Measurements from ENCODE around the gene HTT. TPM values are rescaled to one million over a fixed set of nuclear protein-coding genes. Genes with fewer than 3 reads are reported as not detected.

The HTT gene
- total and polyA plus RNA-seq, 2 of the 13 experiments (the other 11 are each of a cell fraction or from before 2014, with no cell fraction given): 17.5 to 19.5 TPM

GRCh38 chr4:3292571-3293400, 218.3 kb downstream of the HTT start, which contains the start of gene RGS12 (continued):
- TF ChIP-seq IRF2 (CRISPR knock-in tag; IDR thresholded peaks at IDR 0.05) (peak; percentile 33; the same call in 1 of the 2 replicates), ZFP82 (CRISPR knock-in tag; IDR thresholded peaks at IDR 0.05; ENCODE audit: borderline replicate concordance) (0 out of 2 replicates have a peak, but pooled peaks have one; percentile 62), HDAC6 (IDR thresholded peaks at IDR 0.05; ENCODE audit: low read depth, low read length) (no peak), ZSCAN12 (CRISPR knock-in tag; IDR thresholded peaks at IDR 0.05) (no peak), ZBTB7B (CRISPR knock-in tag; IDR thresholded peaks at IDR 0.05) (0 out of 2 replicates have a peak, but pooled peaks have one; percentile 27), ZNF383 (CRISPR knock-in tag; IDR thresholded peaks at IDR 0.05; ENCODE audit: borderline replicate concordance) (no peak), E2F1 (CRISPR knock-in tag; IDR thresholded peaks at IDR 0.05) (no peak), PAWR (CRISPR knock-in tag; IDR thresholded peaks at IDR 0.05; ENCODE audit: borderline replicate concordance) (no peak), ZNF605 (CRISPR knock-in tag; IDR thresholded peaks at IDR 0.05) (no peak), ZSCAN20 (CRISPR knock-in tag; IDR thresholded peaks at IDR 0.05; ENCODE audit: borderline replicate concordance) (peak; percentile 42; the same call in 1 of the 2 replicates), TBX3 (IDR thresholded peaks at IDR 0.05; ENCODE audit: borderline replicate concordance) (no peak), KLF9 (CRISPR knock-in tag; IDR thresholded peaks at IDR 0.05; ENCODE audit: low read depth) (no peak; the same call in 1 of the 2 replicates), ZNF724P (CRISPR knock-in tag; IDR thresholded peaks at IDR 0.05; ENCODE audit: borderline replicate concordance) (no peak), MBNL3 (CRISPR knock-in tag; conservative IDR thresholded peaks at IDR 0.05) (no peak), RBM22 (optimal IDR thresholded peaks at IDR 0.05; ENCODE audit: low read length) (no peak), RBAK (CRISPR knock-in tag; IDR thresholded peaks at IDR 0.05) (0 out of 2 replicates have a peak, but pooled peaks have one; percentile 17), POLR2AphosphoS2 (IDR thresholded peaks at IDR 0.05; ENCODE audit: low read depth, low read length) (no peak), ZNF44 (CRISPR knock-in tag; IDR thresholded peaks at IDR 0.05) (no peak), ZNF12 (CRISPR knock-in tag; IDR thresholded peaks at IDR 0.05) (no peak), KDM5B (CRISPR knock-in tag; IDR thresholded peaks at IDR 0.05; ENCODE audit: borderline replicate concordance) (peak; percentile 53; the same call in 1 of the 2 replicates), STAG1 (CRISPR knock-in tag; IDR thresholded peaks at IDR 0.05) (no peak; the same call in 1 of the 2 replicates), ZNF501 (CRISPR knock-in tag; IDR thresholded peaks at IDR 0.05) (no peak), ATF2 (CRISPR knock-in tag; IDR thresholded peaks at IDR 0.05) (peak; percentile 57; the same call in 1 of the 2 replicates), SIX4 (CRISPR knock-in tag; IDR thresholded peaks at IDR 0.05) (no peak), MIER3 (CRISPR knock-in tag; IDR thresholded peaks at IDR 0.05; ENCODE audit: borderline replicate concordance) (0 out of 2 replicates have a peak, but pooled peaks have one; percentile 21), CCAR2 (optimal IDR thresholded peaks at IDR 0.05; ENCODE audit: low read depth, low read length) (no peak), ZFP36 (IDR thresholded peaks at IDR 0.05; ENCODE audit: borderline replicate concordance, low read depth, low read length, partially characterized antibody) (no peak), ARNT (IDR thresholded peaks at IDR 0.05) (no peak), SRSF9 (IDR thresholded peaks at IDR 0.05; ENCODE audit: borderline replicate concordance, insufficient read depth, low read depth, low read length, poor library complexity, severe bottlenecking) (no peak)

All from HepG2 (cell line).